H9 (cell line): Measurements from ENCODE around the gene RPL27A. TPM values are rescaled to one million over a fixed set of nuclear protein-coding genes. Genes with fewer than 3 reads are reported as not detected.
A peak's percentile ranks its signal among the peaks of the same experiment; 100 is the strongest.

ENCODE experiments used
- DNase-seq: peaks from one replicate; pipeline ENCODE4 v3.0.0-alpha.2; 2017
- H2AFZ ChIP-seq: one replicate; pipeline ENCODE4 v1.6.1; 2013; ENCODE audit warnings: mild to moderate bottlenecking, low read length, control low read depth, moderate library complexity
- H2AK5ac ChIP-seq: 2 replicates; pipeline ENCODE4 v1.6.1; 2013; ENCODE audit warnings: low read length, control low read depth, mixed read lengths; ENCODE audit not compliant: insufficient read length
- H2BK120ac ChIP-seq: one replicate; pipeline ENCODE4 v1.6.1; 2013; ENCODE audit warnings: low read depth, mild to moderate bottlenecking, low read length, control low read depth, inconsistent platforms; ENCODE audit not compliant: poor library complexity, severe bottlenecking
- H2BK12ac ChIP-seq: 2 replicates; pipeline ENCODE4 v1.6.1; 2013; ENCODE audit warnings: low read length, control low read depth, mixed read lengths, low read depth; ENCODE audit not compliant: insufficient read length
- H2BK15ac ChIP-seq: 2 replicates; pipeline ENCODE4 v1.6.1; 2013; ENCODE audit warnings: low read depth, low read length, control low read depth
- H2BK20ac ChIP-seq: one replicate; pipeline ENCODE4 v1.6.1; 2013; ENCODE audit warnings: low read depth, mild to moderate bottlenecking, low read length, control low read depth, inconsistent platforms; ENCODE audit not compliant: poor library complexity, severe bottlenecking
- H2BK5ac ChIP-seq: 2 replicates; pipeline ENCODE4 v1.6.1; 2013; ENCODE audit warnings: low read length, control low read depth, mixed read lengths; ENCODE audit not compliant: insufficient read length
- H3K14ac ChIP-seq: 2 replicates; pipeline ENCODE4 v1.6.1; 2013; ENCODE audit warnings: low read length, control low read depth; ENCODE audit not compliant: insufficient read depth
- H3K18ac ChIP-seq: 2 replicates; pipeline ENCODE4 v1.6.1; 2013; ENCODE audit warnings: low read depth, mild to moderate bottlenecking, mixed read lengths, low read length, control low read depth; ENCODE audit not compliant: insufficient read length
- H3K23ac ChIP-seq: 2 replicates; pipeline ENCODE4 v1.6.1; 2013; ENCODE audit warnings: low read length, control low read depth, mixed read lengths, low read depth; ENCODE audit not compliant: insufficient read length
- H3K23me2 ChIP-seq: 2 replicates; pipeline ENCODE4 v1.6.1; 2013; ENCODE audit warnings: low read depth, mild to moderate bottlenecking, mixed read lengths, low read length, control low read depth; ENCODE audit not compliant: insufficient read length, poor library complexity, severe bottlenecking
- H3K27ac ChIP-seq: 2 replicates; pipeline ENCODE4 v1.5.1; 2013; ENCODE audit warnings: low read length, control low read depth, mixed read lengths, low read depth; ENCODE audit not compliant: insufficient read length
- H3K27me3 ChIP-seq: 2 replicates; pipeline ENCODE4 v1.6.1; 2013; ENCODE audit warnings: low read length, control low read depth, inconsistent platforms; ENCODE audit not compliant: insufficient read depth
- H3K4ac ChIP-seq: 2 replicates; pipeline ENCODE4 v1.6.1; 2013; ENCODE audit warnings: low read depth, mild to moderate bottlenecking, control low read depth, inconsistent platforms, low read length, moderate library complexity
- H3K4me1 ChIP-seq: 2 replicates; pipeline ENCODE4 v1.6.1; 2013; ENCODE audit warnings: low read length, control low read depth, inconsistent platforms; ENCODE audit not compliant: insufficient read depth
- H3K4me2 ChIP-seq: 2 replicates; pipeline ENCODE4 v1.6.1; 2013; ENCODE audit warnings: low read length, control low read depth, mixed read lengths; ENCODE audit not compliant: insufficient read length, insufficient read depth
- H3K56ac ChIP-seq: 2 replicates; pipeline ENCODE4 v1.6.1; 2013; ENCODE audit warnings: low read depth, mild to moderate bottlenecking, mixed read lengths, low read length, control low read depth; ENCODE audit not compliant: insufficient read length
- H3K79me1 ChIP-seq: 2 replicates; pipeline ENCODE4 v1.6.1; 2013; ENCODE audit warnings: low read depth, mild to moderate bottlenecking, moderate library complexity, low read length, control low read depth, inconsistent platforms; ENCODE audit not compliant: insufficient read depth, poor library complexity, severe bottlenecking
- H3K79me2 ChIP-seq: 2 replicates; pipeline ENCODE4 v1.6.1; 2013; ENCODE audit warnings: low read length, control low read depth, inconsistent platforms; ENCODE audit not compliant: insufficient read depth
- H3K9ac ChIP-seq: 2 replicates; pipeline ENCODE4 v1.6.1; 2013; ENCODE audit warnings: low read length, control low read depth, mixed read lengths; ENCODE audit not compliant: insufficient read length; ENCODE audit errors: extremely low read depth
- H3K9me3 ChIP-seq: one replicate; pipeline ENCODE4 v1.6.1; 2013; ENCODE audit warnings: low read depth, low read length, inconsistent platforms; ENCODE audit not compliant: control insufficient read depth
- H3T11ph ChIP-seq: one replicate; pipeline ENCODE4 v1.6.1; 2013; ENCODE audit warnings: mild to moderate bottlenecking, low read length, control low read depth, inconsistent platforms
- H4K20me1 ChIP-seq: one replicate; pipeline ENCODE4 v1.6.1; 2013; ENCODE audit not compliant: control insufficient read depth, insufficient read length, insufficient read depth
- H4K5ac ChIP-seq: 2 replicates; pipeline ENCODE4 v1.6.1; 2013; ENCODE audit warnings: low read depth, mild to moderate bottlenecking, mixed read lengths, low read length, control low read depth; ENCODE audit not compliant: insufficient read length
- H4K8ac ChIP-seq: replicated peaks from 2 replicates; pipeline ENCODE4 v1.6.1; 2013; ENCODE audit warnings: low read length, control low read depth, mixed read lengths, low read depth; ENCODE audit not compliant: insufficient read length
- H4K91ac ChIP-seq: 2 replicates; pipeline ENCODE4 v1.6.1; 2013; ENCODE audit warnings: low read depth, mild to moderate bottlenecking, moderate library complexity, mixed read lengths, low read length, control low read depth; ENCODE audit not compliant: insufficient read length
- H3K27ac Mint-ChIP-seq, 3 experiments: 2 replicates in 2 of 3; 3 replicates in 1 of 3; pipeline ENCODE4 v1.8.0; 2020 to 2021; ENCODE audit warnings: mixed read lengths in 3 of 3, mild to moderate bottlenecking in 1 of 3, moderate library complexity in 1 of 3
- H3K27me3 Mint-ChIP-seq: 2 replicates; pipeline ENCODE4 v1.8.0; 2021; ENCODE audit warnings: low read depth, mild to moderate bottlenecking, moderate library complexity, mixed read lengths
- H3K36me3 Mint-ChIP-seq, 3 experiments: 2 replicates in 2 of 3; 3 replicates in 1 of 3; pipeline ENCODE4 v1.8.0; 2020 to 2021; ENCODE audit warnings: low read depth in 3 of 3, mixed read lengths in 3 of 3; ENCODE audit not compliant: insufficient read depth in 1 of 3
- H3K4me1 Mint-ChIP-seq, 2 experiments: 2 replicates each; pipeline ENCODE4 v1.8.0; 2020; ENCODE audit warnings: mixed read lengths in 2 of 2
- H3K4me3 Mint-ChIP-seq, 2 experiments: 2 replicates in 1 of 2; 3 replicates in 1 of 2; pipeline ENCODE4 v1.8.0; 2020 to 2021; ENCODE audit warnings: mild to moderate bottlenecking in 2 of 2, mixed read lengths in 2 of 2, moderate library complexity in 1 of 2
- H3K9me3 Mint-ChIP-seq, 2 experiments: 2 replicates in 1 of 2; 3 replicates in 1 of 2; pipeline ENCODE4 v1.8.0; 2020; ENCODE audit warnings: mild to moderate bottlenecking in 2 of 2, mixed read lengths in 2 of 2, moderate library complexity in 1 of 2
- WGBS: extraction: QIAGEN DNeasy Blood & Tissue Kit; methylation state at CpG from one replicate; pipeline ENCODE4 v1.1.7; 2013; ENCODE audit warnings: missing lambda C conversion rate, low lambda C conversion rate, mixed read lengths; ENCODE audit not compliant: insufficient read length; ENCODE audit errors: extremely low coverage; 5-methylcytosine and 5-hydroxymethylcytosine counted together
- total RNA-seq: library from RNA; stranded (reverse); gene quantifications from 2 replicates; pipeline ENCODE4 v1.2.1, GENCODE V29; 2021
- TF ChIP-seq, protein P1 (sequence below): fragments of 200-600 bp; sonication (generic); conservative IDR thresholded peaks from 3 replicates; pipeline ENCODE4 v1.8.0; 2021; ENCODE audit warnings: antibody characterized with exemption, mild to moderate bottlenecking

Gene RPL27A
- total RNA-seq, 1 experiment from 2014 or later = 1,152 TPM

DNA sequence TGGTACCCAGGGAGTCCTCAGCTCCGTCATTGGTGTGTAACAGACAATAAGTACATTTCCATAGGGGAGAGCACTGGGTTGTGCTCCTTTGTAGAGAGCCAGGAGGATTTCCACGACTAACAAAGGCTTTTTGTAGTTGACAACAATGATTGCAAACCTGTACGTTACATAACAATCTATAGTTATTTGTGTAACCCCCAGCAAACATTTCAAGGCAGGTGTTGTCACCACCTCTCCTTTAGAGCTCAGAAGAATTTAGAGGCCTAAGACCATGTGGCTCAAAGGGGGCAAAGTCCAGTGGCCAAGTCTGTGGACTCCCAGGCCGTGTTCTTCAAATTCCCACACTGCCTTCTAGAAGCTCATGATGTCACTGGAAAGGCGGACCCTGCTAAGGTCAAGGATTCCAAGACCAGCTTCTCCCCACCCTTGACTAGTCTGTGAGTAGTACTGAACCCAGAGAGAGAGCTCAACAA, 15.8 kb downstream of the RPL27A start:
- Mint-ChIP-seq H3K36me3 (peaks cover 40 to 53% (median 42%) of the 10 kb centered on the region in 3 experiments), H3K4me1 (peaks cover 58 to 63% of the 10 kb centered on the region in 2 experiments), H3K27me3 (no peaks in the 10 kb centered on the region; the same call in 1 of the 2 replicates), H3K27ac (peak overlapping the region; percentile 94 to 99 (median 97)), H3K9me3 (no peaks in the 10 kb centered on the region; a peak in 1 of 5 replicates), H3K4me3 (peak overlapping the region; percentile 43 to 70)
- Histone ChIP-seq H3K18ac (no peak overlapping the region), H4K20me1 (no peaks in the 10 kb centered on the region), H2BK12ac (no peak overlapping the region), H3K4ac (no peak overlapping the region), H3K4me2 (peak overlapping the region; percentile 2), H3K9ac (no peak overlapping the region), H4K91ac (no peak overlapping the region), H4K8ac (no peak overlapping the region), H3K79me2 (no peaks in the 10 kb centered on the region), H2BK5ac (no peak overlapping the region), H3T11ph (no peak overlapping the region), H3K56ac (no peak overlapping the region), H3K14ac (no peak overlapping the region), H3K4me1 (peaks cover 32% of the 10 kb centered on the region; the same call in 1 of the 2 replicates), H3K27me3 (no peaks in the 10 kb centered on the region), H3K79me1 (no peaks in the 10 kb centered on the region), H2AFZ (no peak overlapping the region), H3K23me2 (no peaks in the 10 kb centered on the region), H4K5ac (no peak overlapping the region), H2BK120ac (no peak overlapping the region), H2AK5ac (no peak overlapping the region), H3K27ac (peak overlapping the region; percentile 43), H2BK20ac (no peak overlapping the region), H3K23ac (no peak overlapping the region), H3K9me3 (no peaks in the 10 kb centered on the region), H2BK15ac (no peak overlapping the region)
- DNase-seq = no peak
- TF ChIP-seq, protein P1, sequence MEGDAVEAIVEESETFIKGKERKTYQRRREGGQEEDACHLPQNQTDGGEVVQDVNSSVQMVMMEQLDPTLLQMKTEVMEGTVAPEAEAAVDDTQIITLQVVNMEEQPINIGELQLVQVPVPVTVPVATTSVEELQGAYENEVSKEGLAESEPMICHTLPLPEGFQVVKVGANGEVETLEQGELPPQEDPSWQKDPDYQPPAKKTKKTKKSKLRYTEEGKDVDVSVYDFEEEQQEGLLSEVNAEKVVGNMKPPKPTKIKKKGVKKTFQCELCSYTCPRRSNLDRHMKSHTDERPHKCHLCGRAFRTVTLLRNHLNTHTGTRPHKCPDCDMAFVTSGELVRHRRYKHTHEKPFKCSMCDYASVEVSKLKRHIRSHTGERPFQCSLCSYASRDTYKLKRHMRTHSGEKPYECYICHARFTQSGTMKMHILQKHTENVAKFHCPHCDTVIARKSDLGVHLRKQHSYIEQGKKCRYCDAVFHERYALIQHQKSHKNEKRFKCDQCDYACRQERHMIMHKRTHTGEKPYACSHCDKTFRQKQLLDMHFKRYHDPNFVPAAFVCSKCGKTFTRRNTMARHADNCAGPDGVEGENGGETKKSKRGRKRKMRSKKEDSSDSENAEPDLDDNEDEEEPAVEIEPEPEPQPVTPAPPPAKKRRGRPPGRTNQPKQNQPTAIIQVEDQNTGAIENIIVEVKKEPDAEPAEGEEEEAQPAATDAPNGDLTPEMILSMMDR = no peak
- no CpG with 5 or more reads among the region's 5 CpGs for WGBS
